ENCODE results near the gene C19orf85.

DNA sequence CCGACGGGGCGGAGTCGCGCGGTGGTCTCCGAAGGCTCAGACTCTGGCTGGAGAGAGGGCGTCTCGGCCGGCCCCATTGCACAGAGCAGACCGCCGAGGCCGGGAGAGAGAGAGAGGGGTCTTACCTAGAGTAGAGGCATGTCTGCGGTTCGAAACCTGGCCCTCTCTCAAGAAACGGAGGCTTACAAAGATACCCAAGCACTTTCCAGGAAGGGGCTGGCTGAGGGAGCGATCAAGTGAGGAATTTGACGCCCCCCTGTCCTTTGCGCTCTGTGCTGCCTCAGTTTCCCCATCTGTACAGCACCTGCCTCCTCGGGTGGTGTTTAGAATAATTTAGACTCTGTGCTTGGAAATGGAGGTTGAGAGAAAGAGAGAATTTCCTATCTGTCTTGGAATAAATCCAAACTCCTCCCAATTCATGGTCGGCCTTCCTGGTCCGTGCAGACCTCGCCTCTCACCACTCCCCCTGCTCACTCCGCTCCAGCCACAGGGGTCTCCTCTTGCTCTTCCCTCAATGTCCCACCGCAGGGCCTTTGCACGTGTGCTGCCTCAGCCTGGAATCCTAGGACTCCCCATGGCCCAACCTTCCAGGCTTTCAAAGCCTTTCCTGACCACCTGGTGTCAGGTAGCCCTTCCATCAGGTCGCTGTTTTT is 2.5 kb downstream of the C19orf85 start:
- TF ChIP-seq CTCF (IDR thresholded peaks at IDR 0.05) (no peak), ZFX (IDR thresholded peaks at IDR 0.05; ENCODE audit: borderline replicate concordance) (no peak)
